NCI-H2107 treated with DMSO at 0.1 percent for 48 hours (cell line): ENCODE data around the gene COL4A5.
"Not testable (repeated sequence)": the region's sequence is repeated elsewhere in the genome, so short reads cannot be mapped to it uniquely, and the experiment has no call there.

Experiments
- DNase-seq: peaks from one replicate; lab custom pipeline; 2025; ENCODE audit not compliant: unreplicated experiment; lab: John Stamatoyannopoulos, UW

Gene COL4A5

GRCh38 chrX:108439426-108439942, at the start of gene COL4A5:
COL4A5 (plus strand) TSS chrX:108439838; CDS start chrX:108440126, 288 bp downstream.
- DNase-seq, result no peak

GRCh38 chrX:108390976-108391717, 48.5 kb upstream of the COL4A5 start:
- DNase-seq, result not testable (repeated sequence)

DNA sequence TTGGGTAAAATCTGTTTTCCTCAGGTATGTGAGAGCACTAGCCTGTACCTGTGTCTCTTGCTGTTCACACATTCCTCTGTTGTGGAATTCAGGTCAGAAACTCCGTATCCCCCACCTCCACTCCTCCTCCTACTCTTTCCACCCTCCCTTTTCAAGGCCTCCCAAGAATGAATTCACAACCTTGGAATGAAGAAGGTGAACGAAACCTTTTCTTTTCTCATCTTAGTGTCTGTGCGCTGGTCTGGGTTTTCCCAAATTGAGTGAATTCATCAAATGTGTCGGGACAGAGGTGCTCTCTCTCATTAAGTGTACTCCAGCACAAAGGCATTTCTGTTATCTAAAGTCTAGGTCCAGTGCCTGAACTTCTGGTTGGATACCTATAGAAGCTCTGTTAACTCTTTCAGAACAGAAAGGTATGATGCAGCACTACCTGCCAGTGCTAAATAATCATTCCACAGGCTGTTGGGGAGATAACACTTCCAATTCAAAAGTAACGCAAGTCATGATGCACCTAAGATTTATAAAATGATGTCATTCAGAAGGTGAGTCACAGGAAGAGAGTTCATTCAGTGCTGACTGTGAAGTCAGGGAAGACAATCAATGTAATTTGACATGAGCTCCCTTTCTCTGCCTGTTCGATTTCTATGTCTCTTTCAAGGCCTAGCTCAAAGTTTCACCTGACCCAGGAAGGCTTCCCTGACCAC, 43.3 kb upstream of the COL4A5 start:
- no peak for DNase-seq

DNA sequence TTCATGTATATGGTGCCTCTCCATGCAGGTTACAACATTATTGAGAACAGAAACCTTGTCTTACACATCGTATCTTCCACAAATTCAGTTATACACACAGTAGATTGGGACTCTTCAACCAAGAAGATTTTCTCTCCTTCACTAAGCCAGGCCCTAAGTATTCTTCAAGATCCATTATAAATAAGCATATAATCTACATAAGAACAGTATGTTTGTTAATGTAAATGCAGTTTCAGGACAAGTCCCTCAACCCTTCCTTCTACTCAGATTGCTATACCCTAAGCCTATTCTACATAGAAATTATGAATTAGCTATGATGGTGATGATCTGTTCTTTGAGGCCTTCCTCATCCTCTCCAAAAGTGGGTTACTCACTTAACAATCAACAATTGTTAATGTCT, 42.7 kb upstream of the COL4A5 start:
- no peak for DNase-seq

GRCh38 chrX:108397627-108398391, 41.8 kb upstream of the COL4A5 start:
- no peak for DNase-seq

GRCh38 chrX:108399418-108400165, 40.0 kb upstream of the COL4A5 start:
- DNase-seq, result no peak

- DNase-seq, result no peak
Measured at GRCh38 chrX:108412783-108413182, 26.9 kb upstream of the COL4A5 start.

GRCh38 chrX:108415146-108415545, 24.5 kb upstream of the COL4A5 start:
- DNase-seq, result no peak

GRCh38 chrX:108415891-108416290, 23.7 kb upstream of the COL4A5 start:
- DNase-seq, result no peak

- no peak for DNase-seq
Measured at GRCh38 chrX:108417257-108417656, 22.4 kb upstream of the COL4A5 start.

DNA sequence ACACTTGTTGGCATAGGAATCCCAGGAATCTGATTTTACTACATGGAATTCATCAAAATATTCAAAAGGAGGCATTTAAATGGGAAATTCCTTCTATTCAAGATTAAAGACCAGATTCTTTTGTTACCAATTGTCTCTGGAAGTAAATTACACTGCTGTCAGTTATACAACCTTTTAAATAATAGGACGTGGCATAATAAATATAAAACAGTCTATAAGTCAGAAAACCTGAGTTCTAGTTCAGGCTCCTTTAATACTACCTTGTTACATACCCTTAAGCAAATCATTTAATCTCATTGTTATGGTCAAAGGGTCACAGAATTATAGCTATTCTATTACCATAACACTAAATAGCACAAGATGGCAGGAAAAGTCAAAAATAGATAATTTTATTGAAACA, 20.2 kb upstream of the COL4A5 start:
- DNase-seq, result no peak

- no peak for DNase-seq
Measured at GRCh38 chrX:108420481-108420880, 19.2 kb upstream of the COL4A5 start.

- DNase-seq, result no peak
Measured at GRCh38 chrX:108426262-108426661, 13.4 kb upstream of the COL4A5 start.

DNA sequence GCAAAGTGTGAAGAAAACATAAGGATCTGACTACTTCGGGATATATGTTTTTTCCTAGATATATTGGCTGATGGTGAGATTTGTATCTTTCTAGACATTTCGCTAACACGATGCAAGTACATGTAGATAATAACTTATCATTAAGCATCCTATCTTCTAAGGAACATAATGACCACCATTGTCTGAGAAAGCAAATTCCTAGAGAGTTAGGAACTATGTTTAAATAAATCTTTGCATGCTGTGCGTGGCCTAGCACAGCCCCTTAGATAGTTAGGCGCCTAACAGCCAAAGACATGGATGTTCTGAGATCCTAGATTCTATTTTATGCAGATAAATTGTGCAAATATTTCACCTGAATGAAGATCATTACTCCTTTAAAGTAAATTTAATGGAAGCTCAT, 4.4 kb upstream of the COL4A5 start:
- DNase-seq, result no peak

- DNase-seq, result no peak
Measured at GRCh38 chrX:108437349-108438109, 2.1 kb upstream of the COL4A5 start.

DNA sequence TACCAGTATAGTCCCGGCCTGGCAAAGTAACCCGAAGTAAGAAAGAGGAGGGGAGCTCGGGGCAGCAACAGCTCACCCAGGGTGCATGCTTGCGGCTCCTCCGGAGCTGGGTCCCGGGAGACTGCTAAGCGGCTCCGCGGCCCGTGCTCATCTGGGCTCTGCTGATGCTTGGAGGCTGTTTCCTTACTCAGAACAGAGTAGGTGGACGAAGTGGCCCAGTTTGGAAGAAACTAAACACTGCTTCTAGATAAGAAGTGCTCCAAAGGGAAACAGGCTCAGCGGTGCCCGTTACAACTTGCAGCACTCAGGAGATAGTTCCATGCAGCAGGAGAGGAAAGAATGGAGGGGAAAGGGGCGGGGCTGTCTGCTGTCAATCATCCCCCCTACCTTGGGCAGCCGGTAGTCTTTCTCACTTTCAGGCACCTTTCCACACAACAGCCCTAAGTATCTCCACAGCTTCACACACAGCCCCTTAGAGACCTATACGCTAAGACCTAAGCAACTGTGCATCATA, 1.5 kb upstream of the COL4A5 start, which contains the start of gene COL4A6:
Gene COL4A6, minus strand, starts transcription at position 313 of the 514 bp plus-strand sequence. Its CDS starts 226 bp downstream, at position 87.
- no peak for DNase-seq

- no peak for DNase-seq
Measured at GRCh38 chrX:108439961-108440696, 491 bp downstream of the COL4A5 start.

- DNase-seq, result no peak
Measured at GRCh38 chrX:108442901-108443464, 3.3 kb downstream of the COL4A5 start.

DNA sequence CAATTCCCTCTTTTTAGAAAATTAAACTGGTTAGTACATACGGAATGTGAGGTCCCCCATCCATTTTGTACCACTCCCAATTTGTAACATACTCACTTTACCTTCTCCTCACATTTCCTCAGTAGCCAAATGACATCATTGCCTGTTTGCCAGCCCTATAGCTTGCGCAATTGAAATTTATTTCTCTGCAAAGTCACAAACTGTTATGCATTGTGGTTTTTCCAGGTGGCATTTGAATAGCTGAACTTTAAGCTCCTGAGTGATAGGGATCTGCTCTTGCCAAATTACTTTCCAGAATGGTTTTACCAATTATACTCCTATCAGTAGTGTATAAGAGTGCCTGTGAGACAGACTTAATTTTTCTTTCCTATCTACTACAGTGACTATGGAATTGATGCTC, 7.7 kb downstream of the COL4A5 start:
- DNase-seq, result no peak
